Tibial nerve (tissue), 4 donors: ENCODE results near the gene USP35. TPM values are rescaled to one million over a fixed set of nuclear protein-coding genes. Genes with fewer than 3 reads are reported as not detected.

ENCODE experiments used
- DNase-seq, 2 donors: peaks; one replicate each; pipeline ENCODE4 v3.0.0-alpha.2; 2019; ENCODE audit warnings: low spot score in 2 of 2
- H3K27ac ChIP-seq, 4 donors: fragments of 200-600 bp; sonication (generic) in 3 of 4; one replicate each; pipeline ENCODE4 v1.5.1; 2017 to 2019; ENCODE audit warnings: mild to moderate bottlenecking in 1 of 4
- H3K27me3 ChIP-seq, 2 donors: fragments of 200-600 bp; sonication (generic) in 1 of 2; one replicate each; pipeline versions ENCODE4 v1.5.1 to v1.6.0; 2017 to 2019
- H3K36me3 ChIP-seq, 3 donors: fragments of 200-600 bp; sonication (generic); one replicate each; pipeline ENCODE4 v1.5.1; 2018 to 2019
- H3K4me1 ChIP-seq, 4 donors: fragments of 200-600 bp; sonication (generic) in 3 of 4; one replicate each; pipeline ENCODE4 v1.5.1; 2017 to 2019
- H3K4me3 ChIP-seq, 4 donors: fragments of 200-600 bp; sonication (generic) in 3 of 4; one replicate each; pipeline ENCODE4 v1.5.1; 2017 to 2019; ENCODE audit warnings: mild to moderate bottlenecking in 1 of 4, moderate library complexity in 1 of 4
- H3K9me3 ChIP-seq, 4 donors: fragments of 200-600 bp; sonication (generic) in 3 of 4; one replicate each; pipeline ENCODE4 v1.5.1; 2017 to 2019
- CTCF ChIP-seq, 5 experiments: fragments of 200-600 bp in 3 of 5; fragments of 450-650 bp in 2 of 5; sonication (generic) in 3 of 5; IDR thresholded peaks; one replicate each; pipeline ENCODE4 v1.5.1; 2016 to 2019; ENCODE audit warnings: antibody characterized with exemption in 5 of 5, mild to moderate bottlenecking in 3 of 5, moderate library complexity in 2 of 5
- EP300 ChIP-seq, 2 donors: sonication (generic); formaldehyde crosslinking; IDR thresholded peaks; one replicate each; pipeline ENCODE4 v1.6.1; 2017; ENCODE audit warnings: antibody characterized with exemption in 2 of 2, mild to moderate bottlenecking in 1 of 2
- POLR2A ChIP-seq, 2 donors: fragments of 450-650 bp; IDR thresholded peaks; one replicate each; pipeline ENCODE4 v1.6.1; 2017; ENCODE audit warnings: antibody characterized with exemption in 2 of 2, mild to moderate bottlenecking in 2 of 2, moderate library complexity in 2 of 2
- WGBS, 2 donors: methylation state at CpG; one replicate each; pipeline ENCODE4 v1.1.5; 2018; 5-methylcytosine and 5-hydroxymethylcytosine counted together
- total RNA-seq, 4 donors: library from RNA; depleted of rRNA; stranded (reverse); fragments of >200 nt; gene quantifications; one replicate each; pipeline ENCODE4 v1.1.0, GENCODE V29; 2016

Gene USP35
- total RNA-seq, 4 donors from 2014 or later = 10.9 to 23.1 (median 12.6) TPM

GRCh38 chr11:78248903-78249302 lies 60.2 kb downstream of the USP35 start:
- Histone ChIP-seq H3K4me3 (no peak overlapping the region), H3K4me1 (peaks cover 0 to 30% (median 9%) of the 10 kb centered on the region in 4 donors), H3K27me3 (no peaks in the 10 kb centered on the region), H3K27ac (no peak overlapping the region), H3K36me3 (peaks cover 0 to 46% (median 0%) of the 10 kb centered on the region in 3 donors), H3K9me3 (peaks cover 0 to 16% (median 0%) of the 10 kb centered on the region in 4 donors)
- DNase-seq = no peak
- TF ChIP-seq CTCF (IDR thresholded peaks at IDR 0.05) (no peak), EP300 (IDR thresholded peaks at IDR 0.05) (no peak), POLR2A (IDR thresholded peaks at IDR 0.05) (no peak)

GRCh38 chr11:78250099-78250498 lies 61.4 kb downstream of the USP35 start:
- Histone ChIP-seq H3K9me3 (peaks cover 0 to 16% (median 0%) of the 10 kb centered on the region in 4 donors), H3K4me3 (no peak overlapping the region), H3K27me3 (no peaks in the 10 kb centered on the region), H3K27ac (no peak overlapping the region), H3K36me3 (peaks cover 0 to 46% (median 0%) of the 10 kb centered on the region in 3 donors), H3K4me1 (peaks cover 0 to 23% (median 9%) of the 10 kb centered on the region in 4 donors)
- 90 to 93% methylated on average over 8 of the region's 8 CpGs for WGBS, 2 donors
- no peak for DNase-seq
- TF ChIP-seq POLR2A (IDR thresholded peaks at IDR 0.05) (no peak), CTCF (IDR thresholded peaks at IDR 0.05) (no peak), EP300 (IDR thresholded peaks at IDR 0.05) (no peak)

- no peak for TF ChIP-seq CTCF (IDR thresholded peaks at IDR 0.05)
- TF ChIP-seq POLR2A (IDR thresholded peaks at IDR 0.05) = no peak
- TF ChIP-seq EP300 (IDR thresholded peaks at IDR 0.05) = no peak
- Histone ChIP-seq H3K36me3 (peaks cover 0 to 41% (median 0%) of the 10 kb centered on the region in 3 donors), H3K27me3 (no peaks in the 10 kb centered on the region), H3K27ac (peak overlapping the region in 1 of 4 donors; percentile 46), H3K4me1 (peaks cover 0 to 25% (median 9%) of the 10 kb centered on the region in 4 donors), H3K4me3 (no peak overlapping the region), H3K9me3 (peaks cover 0 to 8% (median 0%) of the 10 kb centered on the region in 4 donors)
- 36% methylated on average over 1 of the region's 1 CpG for WGBS, 2 donors
- no peak for DNase-seq
Measured at GRCh38 chr11:78251083-78251775, 62.5 kb downstream of the USP35 start.

GRCh38 chr11:78253797-78254196 lies 65.1 kb downstream of the USP35 start:
- H3K27ac ChIP-seq = no peak overlapping the region

More at GRCh38 chr11:78253797-78254196, 65.1 kb downstream of the USP35 start:
- peaks cover 0 to 39% (median 16%) of the 10 kb centered on the region in 4 donors for H3K4me1 ChIP-seq
- peaks cover 0 to 16% (median 0%) of the 10 kb centered on the region in 3 donors for H3K36me3 ChIP-seq
- WGBS, 2 donors = 61 to 63% methylated on average over 4 of the region's 4 CpGs
- no peaks in the 10 kb centered on the region for H3K27me3 ChIP-seq
- no peak for DNase-seq
- no peak for TF ChIP-seq POLR2A (IDR thresholded peaks at IDR 0.05)
- TF ChIP-seq EP300 (IDR thresholded peaks at IDR 0.05) = no peak
- no peak for TF ChIP-seq CTCF (IDR thresholded peaks at IDR 0.05)
- H3K9me3 ChIP-seq = no peaks in the 10 kb centered on the region
- no peak overlapping the region for H3K4me3 ChIP-seq
